Mammary epithelial cell (primary cell): Measurements from ENCODE around the gene ESF1.

ENCODE experiments used
- CTCF ChIP-seq, 2 donors: IDR thresholded peaks in 1 of 2; conservative IDR thresholded peaks in 1 of 2; 2 replicates each; pipeline ENCODE4 v1.5.1; 2011 to 2012; ENCODE audit warnings: inconsistent platforms in 2 of 2, low read length in 2 of 2, mild to moderate bottlenecking in 2 of 2, control low read depth in 1 of 2, low read depth in 1 of 2; ENCODE audit not compliant: insufficient read depth in 1 of 2; ENCODE audit errors: extremely low read depth in 1 of 2
- EZH2 ChIP-seq: IDR thresholded peaks from 2 replicates; pipeline ENCODE4 v1.6.1; 2012; ENCODE audit warnings: low read length, inconsistent platforms, borderline replicate concordance

- TF ChIP-seq CTCF (conservative IDR thresholded peaks at IDR 0.05 in 1 of 2, IDR thresholded peaks at IDR 0.05 in 1 of 2; ENCODE audit: extremely low read depth in 1 of 2, insufficient read depth in 1 of 2, low read depth in 1 of 2, low read length in 2 of 2), result no peak
- no peak for TF ChIP-seq EZH2
Measured at GRCh38 chr20:13772529-13772928, 12.2 kb downstream of the ESF1 start.
